Measurements from ENCODE around the gene CLCA1. TPM values are rescaled to one million over a fixed set of nuclear protein-coding genes. Genes with fewer than 3 reads are reported as not detected.

The CLCA1 gene
- total RNA-seq, 1 experiment from 2014 or later: 0.08 TPM

GRCh38 chr1:86421601-86422280 lies 47.0 kb upstream of the CLCA1 start:
- Histone ChIP-seq H3K27me3 (ENCODE audit: control insufficient read depth, insufficient read depth, low read length) (peaks cover 63% of the 10 kb centered on the region), H3K36me3 (ENCODE audit: control insufficient read depth, insufficient read depth, low read length) (no peaks in the 10 kb centered on the region), H3K27ac (ENCODE audit: low read length) (no peak overlapping the region), H3K4me1 (ENCODE audit: control insufficient read depth, insufficient read depth, low read length) (no peaks in the 10 kb centered on the region), H3K9me3 (ENCODE audit: control insufficient read depth, insufficient read depth, low read depth, low read length) (no peaks in the 10 kb centered on the region), H3K4me3 (ENCODE audit: low read depth in 2 of 2, low read length in 2 of 2) (no peak overlapping the region)
- in situ Hi-C loops (cut with HindIII; ENCODE audit: low pct_unique_long_range_greater_than_20kb, low sequenced_read_pairs) (no loop called here), intact Hi-C loops (cut with micrococcal nuclease; ENCODE audit: unreplicated experiment) (no loop called here)
- ATAC-seq (no peak), DNase-seq (ENCODE audit: low read depth, low spot score) (no peak)
- TF ChIP-seq CTCF (IDR thresholded peaks at IDR 0.05) (no peak), POLR2AphosphoS5 (IDR thresholded peaks at IDR 0.05; ENCODE audit: low read depth, low read length) (no peak), TCF7L2 (IDR thresholded peaks at IDR 0.05; ENCODE audit: low read depth, low read length) (no peak), SIN3A (IDR thresholded peaks at IDR 0.05; ENCODE audit: borderline replicate concordance, insufficient read depth, low read depth, low read length) (no peak)
- TF ChIP-seq, protein P1, sequence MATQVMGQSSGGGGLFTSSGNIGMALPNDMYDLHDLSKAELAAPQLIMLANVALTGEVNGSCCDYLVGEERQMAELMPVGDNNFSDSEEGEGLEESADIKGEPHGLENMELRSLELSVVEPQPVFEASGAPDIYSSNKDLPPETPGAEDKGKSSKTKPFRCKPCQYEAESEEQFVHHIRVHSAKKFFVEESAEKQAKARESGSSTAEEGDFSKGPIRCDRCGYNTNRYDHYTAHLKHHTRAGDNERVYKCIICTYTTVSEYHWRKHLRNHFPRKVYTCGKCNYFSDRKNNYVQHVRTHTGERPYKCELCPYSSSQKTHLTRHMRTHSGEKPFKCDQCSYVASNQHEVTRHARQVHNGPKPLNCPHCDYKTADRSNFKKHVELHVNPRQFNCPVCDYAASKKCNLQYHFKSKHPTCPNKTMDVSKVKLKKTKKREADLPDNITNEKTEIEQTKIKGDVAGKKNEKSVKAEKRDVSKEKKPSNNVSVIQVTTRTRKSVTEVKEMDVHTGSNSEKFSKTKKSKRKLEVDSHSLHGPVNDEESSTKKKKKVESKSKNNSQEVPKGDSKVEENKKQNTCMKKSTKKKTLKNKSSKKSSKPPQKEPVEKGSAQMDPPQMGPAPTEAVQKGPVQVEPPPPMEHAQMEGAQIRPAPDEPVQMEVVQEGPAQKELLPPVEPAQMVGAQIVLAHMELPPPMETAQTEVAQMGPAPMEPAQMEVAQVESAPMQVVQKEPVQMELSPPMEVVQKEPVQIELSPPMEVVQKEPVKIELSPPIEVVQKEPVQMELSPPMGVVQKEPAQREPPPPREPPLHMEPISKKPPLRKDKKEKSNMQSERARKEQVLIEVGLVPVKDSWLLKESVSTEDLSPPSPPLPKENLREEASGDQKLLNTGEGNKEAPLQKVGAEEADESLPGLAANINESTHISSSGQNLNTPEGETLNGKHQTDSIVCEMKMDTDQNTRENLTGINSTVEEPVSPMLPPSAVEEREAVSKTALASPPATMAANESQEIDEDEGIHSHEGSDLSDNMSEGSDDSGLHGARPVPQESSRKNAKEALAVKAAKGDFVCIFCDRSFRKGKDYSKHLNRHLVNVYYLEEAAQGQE (IDR thresholded peaks at IDR 0.05; ENCODE audit: insufficient read depth in 1 of 2, low read depth in 2 of 2, low read length in 1 of 2): no peak
- CTCF ChIA-PET: no interaction called here
- no TSS peak for BruUV-seq (replicated peaks)
- POLR2A ChIA-PET: no interaction called here

- no TSS peak for BruUV-seq (replicated peaks)
- no peaks in the 10 kb centered on the region for H3K9me3 ChIP-seq (ENCODE audit: control insufficient read depth, insufficient read depth, low read depth, low read length)
- no peaks in the 10 kb centered on the region for H3K4me1 ChIP-seq (ENCODE audit: control insufficient read depth, insufficient read depth, low read length)
- H3K4me3 ChIP-seq (ENCODE audit: low read depth in 2 of 2, low read length in 2 of 2): no peak overlapping the region
- no peak for TF ChIP-seq TCF7L2 (IDR thresholded peaks at IDR 0.05; ENCODE audit: low read depth, low read length)
- TF ChIP-seq CTCF (IDR thresholded peaks at IDR 0.05): no peak
- no peak for TF ChIP-seq SIN3A (IDR thresholded peaks at IDR 0.05; ENCODE audit: borderline replicate concordance, insufficient read depth, low read depth, low read length)
- TF ChIP-seq, protein P1 (IDR thresholded peaks at IDR 0.05; ENCODE audit: insufficient read depth in 1 of 2, low read depth in 2 of 2, low read length in 1 of 2): no peak
- no peak for TF ChIP-seq POLR2AphosphoS5 (IDR thresholded peaks at IDR 0.05; ENCODE audit: low read depth, low read length)
- no peak for ATAC-seq
- H3K36me3 ChIP-seq (ENCODE audit: control insufficient read depth, insufficient read depth, low read length): no peaks in the 10 kb centered on the region
- no peak overlapping the region for H3K27ac ChIP-seq (ENCODE audit: low read length)
- intact Hi-C loops (cut with micrococcal nuclease; ENCODE audit: unreplicated experiment): no loop called here
- CTCF ChIA-PET: no interaction called here
- peaks cover 77% of the 10 kb centered on the region for H3K27me3 ChIP-seq (ENCODE audit: control insufficient read depth, insufficient read depth, low read length)
- DNase-seq (ENCODE audit: low read depth, low spot score): no peak
- POLR2A ChIA-PET: no interaction called here
- in situ Hi-C loops (cut with HindIII; ENCODE audit: low pct_unique_long_range_greater_than_20kb, low sequenced_read_pairs): no loop called here
These were observed 45.3 kb upstream of the CLCA1 start for GRCh38 chr1:86423473-86423872.
